Urinary bladder (tissue), 4 donors: ENCODE data around the gene SH3TC1. TPM values are rescaled to one million over a fixed set of nuclear protein-coding genes. Genes with fewer than 3 reads are reported as not detected.

ENCODE experiments used
- DNase-seq: peaks from one replicate; pipeline ENCODE4 v3.0.0-alpha.2; 2015; ENCODE audit errors: extremely low spot score
- H3K27ac ChIP-seq: one replicate; pipeline ENCODE4 v1.5.1; 2013; ENCODE audit warnings: low read depth, mild to moderate bottlenecking, moderate library complexity
- H3K36me3 ChIP-seq: one replicate; pipeline ENCODE4 v1.6.1; 2013; ENCODE audit warnings: mild to moderate bottlenecking, moderate library complexity; ENCODE audit not compliant: insufficient read depth
- H3K4me1 ChIP-seq: one replicate; pipeline ENCODE4 v1.6.1; 2013; ENCODE audit warnings: mild to moderate bottlenecking, moderate library complexity; ENCODE audit not compliant: insufficient read depth
- H3K4me3 ChIP-seq: one replicate; pipeline ENCODE4 v1.5.1; 2013; ENCODE audit warnings: low read depth, low read length
- WGBS: extraction: QIAGEN DNeasy Blood & Tissue Kit; methylation state at CpG from one replicate; pipeline ENCODE4 v1.1.7; 2013; 5-methylcytosine and 5-hydroxymethylcytosine counted together
- polyA plus RNA-seq: library from polyadenylated mRNA; stranded (reverse); fragments of 200-250 nt; gene quantifications from one replicate; pipeline ENCODE4 v1.2.3, GENCODE V29; 2013
- total RNA-seq: library from RNA; depleted of rRNA; stranded (reverse); fragments of >200 nt; gene quantifications from one replicate; pipeline ENCODE4 v1.2.3, GENCODE V29; 2014
- donor health status: healthy with polysubstance abuse.
- donor health status: healthy.

SH3TC1 gene
- total and polyA plus RNA-seq, 2 donors, result 17.2 to 20.5 TPM

DNA sequence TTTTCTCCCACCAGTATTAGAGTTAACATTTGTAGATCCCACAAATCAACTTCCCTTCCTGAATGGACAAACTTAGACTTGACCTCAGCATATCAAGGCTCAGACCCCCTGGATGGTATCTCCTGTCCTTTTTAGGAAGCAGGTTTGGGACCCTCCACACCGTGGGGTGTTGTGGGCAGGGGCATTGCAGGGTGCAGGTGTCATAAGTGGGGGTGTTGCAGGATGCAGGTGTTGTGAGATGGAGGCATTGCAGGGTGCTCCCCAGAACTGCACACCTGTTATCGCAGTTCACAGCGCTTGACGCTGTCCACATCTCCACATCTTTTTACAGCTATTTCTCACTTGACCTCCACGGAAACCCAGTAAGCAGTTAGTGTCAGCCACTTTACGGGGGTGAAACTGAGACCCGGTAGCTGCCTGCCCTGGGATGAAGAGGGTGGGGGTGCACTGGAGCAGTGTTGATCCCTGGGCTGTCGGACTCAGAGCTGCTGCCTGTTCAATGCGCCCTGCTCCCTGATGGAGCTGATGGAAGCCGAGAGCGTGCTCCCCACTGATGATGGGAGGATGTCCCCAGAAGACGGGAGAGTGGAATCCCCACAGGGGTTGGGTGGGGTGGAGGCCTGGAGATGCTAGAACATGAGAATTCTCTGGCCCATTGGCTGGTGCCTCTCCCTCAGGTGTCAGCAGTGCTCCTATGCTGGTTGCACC, 25.3 kb downstream of the SH3TC1 start:
- no peak overlapping the region for H3K27ac ChIP-seq
- H3K4me1 ChIP-seq, result no peaks in the 10 kb centered on the region
- WGBS, result 84% methylated on average over 12 of the region's 12 CpGs
- H3K36me3 ChIP-seq, result peaks cover 3% of the 10 kb centered on the region
- no peak for DNase-seq
- no peak overlapping the region for H3K4me3 ChIP-seq

DNA sequence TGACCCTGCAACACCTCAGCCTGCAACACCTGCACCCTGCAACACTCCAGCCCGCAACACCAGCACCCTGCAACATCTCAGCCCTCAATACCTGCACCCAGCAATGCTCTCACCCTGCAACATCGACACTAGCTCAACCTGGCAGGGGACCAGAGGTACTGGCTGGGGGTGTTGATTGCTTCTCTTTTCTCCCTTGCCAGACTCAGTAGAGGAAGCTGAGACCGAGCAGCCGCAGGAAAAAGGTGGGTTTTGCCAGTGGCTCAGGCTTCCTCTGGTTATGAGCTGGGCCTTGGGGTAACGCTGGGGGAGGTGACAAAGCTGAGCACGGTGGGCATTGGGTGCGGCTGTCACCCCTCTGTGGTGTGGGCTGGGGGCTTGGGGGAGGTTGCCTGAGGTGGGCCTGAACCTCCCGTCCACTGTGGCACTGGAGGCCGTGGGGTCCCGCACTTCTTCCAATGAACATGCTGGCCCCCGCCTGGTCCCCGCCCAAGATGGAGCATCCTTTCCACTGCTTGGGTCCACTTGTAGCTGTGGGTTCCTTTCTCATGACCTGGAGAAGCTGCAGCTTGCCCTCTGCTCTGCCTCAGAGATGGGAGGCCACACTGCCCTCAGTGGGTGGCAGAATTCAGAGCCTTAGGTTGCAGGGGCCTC, 26.0 kb downstream of the SH3TC1 start:
- 75% methylated on average over 12 of the region's 12 CpGs for WGBS
- Histone ChIP-seq H3K4me3 (no peak overlapping the region), H3K27ac (no peak overlapping the region), H3K36me3 (no peaks in the 10 kb centered on the region), H3K4me1 (no peaks in the 10 kb centered on the region)
- no peak for DNase-seq

DNA sequence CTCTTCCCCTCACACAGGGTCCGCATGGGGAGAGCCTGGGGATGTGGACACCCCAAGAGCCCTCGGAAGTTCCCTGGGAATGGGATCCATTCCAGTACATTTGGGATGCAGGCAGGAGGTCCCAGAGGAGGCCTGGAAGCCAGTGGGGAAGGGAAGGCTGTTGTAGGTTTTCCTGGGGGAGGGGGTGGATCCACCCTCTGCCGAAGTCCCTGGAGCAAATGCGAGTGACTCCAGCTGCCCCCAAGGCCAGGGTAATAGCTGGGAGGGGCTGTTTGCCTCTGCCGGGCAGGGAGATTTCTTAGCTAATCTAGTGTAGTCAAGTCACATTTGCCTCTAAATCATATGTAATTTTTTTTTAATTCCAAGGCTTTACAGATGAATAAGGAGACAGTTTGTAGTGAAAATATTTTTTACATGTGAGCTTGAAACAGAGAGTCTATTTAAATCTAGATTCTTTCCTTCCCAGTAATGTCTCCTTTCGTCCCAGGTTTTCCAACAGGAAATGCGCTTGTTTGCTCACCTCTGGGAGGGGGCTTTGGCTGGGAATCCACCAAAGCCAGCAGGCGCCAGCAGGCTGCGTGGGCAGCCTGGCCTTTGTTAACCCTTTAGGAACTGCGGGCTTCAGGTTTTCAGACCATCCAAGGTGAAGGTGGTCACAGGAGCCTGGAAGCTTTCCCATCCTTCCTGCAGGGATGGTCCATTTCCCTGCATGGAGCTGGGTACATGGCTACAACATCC, 26.8 kb downstream of the SH3TC1 start:
- DNase-seq, result no peak
- Histone ChIP-seq H3K4me3 (no peak overlapping the region), H3K27ac (no peak overlapping the region), H3K36me3 (no peaks in the 10 kb centered on the region), H3K4me1 (no peaks in the 10 kb centered on the region)
- 62% methylated on average over 10 of the region's 10 CpGs for WGBS

DNA sequence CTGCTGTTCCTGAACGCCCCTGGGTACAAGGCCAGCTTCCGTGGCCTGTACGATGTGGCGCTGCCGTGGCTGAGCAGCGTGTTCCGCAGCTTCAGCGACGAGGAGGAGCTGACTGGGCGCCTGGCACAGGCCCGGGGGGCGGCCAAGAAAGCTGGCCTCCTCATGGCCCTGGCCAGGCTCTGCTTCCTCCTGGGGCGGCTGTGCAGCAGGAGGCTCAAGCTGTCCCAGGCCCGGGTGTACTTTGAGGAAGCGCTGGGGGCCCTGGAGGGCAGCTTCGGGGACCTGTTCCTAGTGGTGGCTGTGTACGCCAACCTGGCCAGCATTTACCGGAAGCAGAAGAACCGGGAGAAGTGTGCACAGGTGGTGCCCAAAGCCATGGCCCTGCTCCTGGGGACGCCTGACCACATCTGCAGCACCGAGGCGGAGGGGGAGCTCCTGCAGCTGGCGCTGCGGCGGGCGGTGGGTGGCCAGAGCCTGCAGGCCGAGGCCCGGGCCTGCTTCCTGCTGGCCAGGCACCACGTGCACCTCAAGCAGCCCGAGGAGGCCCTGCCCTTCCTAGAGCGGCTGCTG, 28.2 kb downstream of the SH3TC1 start:
- Histone ChIP-seq H3K36me3 (no peaks in the 10 kb centered on the region), H3K4me3 (no peak overlapping the region), H3K27ac (no peak overlapping the region), H3K4me1 (no peaks in the 10 kb centered on the region)
- DNase-seq, result no peak
- 87% methylated on average over 31 of the region's 31 CpGs for WGBS

DNA sequence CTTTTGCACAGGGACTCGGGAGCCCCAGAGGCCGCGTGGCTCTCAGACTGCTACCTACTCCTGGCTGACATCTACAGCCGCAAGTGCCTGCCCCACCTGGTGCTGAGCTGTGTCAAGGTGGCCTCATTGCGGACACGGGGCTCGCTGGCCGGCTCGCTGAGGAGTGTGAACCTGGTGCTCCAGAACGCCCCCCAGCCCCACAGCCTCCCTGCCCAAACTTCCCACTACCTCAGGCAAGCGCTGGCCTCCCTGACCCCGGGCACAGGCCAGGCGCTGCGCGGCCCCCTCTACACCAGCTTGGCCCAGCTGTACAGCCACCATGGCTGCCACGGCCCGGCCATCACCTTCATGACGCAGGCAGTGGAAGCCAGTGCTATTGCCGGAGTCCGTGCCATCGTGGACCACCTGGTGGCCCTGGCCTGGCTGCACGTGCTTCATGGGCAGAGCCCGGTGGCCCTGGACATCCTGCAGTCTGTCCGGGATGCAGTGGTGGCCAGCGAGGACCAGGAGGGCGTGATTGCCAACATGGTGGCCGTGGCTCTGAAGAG, 28.8 kb downstream of the SH3TC1 start:
- 96% methylated on average over 27 of the region's 27 CpGs for WGBS

DNA sequence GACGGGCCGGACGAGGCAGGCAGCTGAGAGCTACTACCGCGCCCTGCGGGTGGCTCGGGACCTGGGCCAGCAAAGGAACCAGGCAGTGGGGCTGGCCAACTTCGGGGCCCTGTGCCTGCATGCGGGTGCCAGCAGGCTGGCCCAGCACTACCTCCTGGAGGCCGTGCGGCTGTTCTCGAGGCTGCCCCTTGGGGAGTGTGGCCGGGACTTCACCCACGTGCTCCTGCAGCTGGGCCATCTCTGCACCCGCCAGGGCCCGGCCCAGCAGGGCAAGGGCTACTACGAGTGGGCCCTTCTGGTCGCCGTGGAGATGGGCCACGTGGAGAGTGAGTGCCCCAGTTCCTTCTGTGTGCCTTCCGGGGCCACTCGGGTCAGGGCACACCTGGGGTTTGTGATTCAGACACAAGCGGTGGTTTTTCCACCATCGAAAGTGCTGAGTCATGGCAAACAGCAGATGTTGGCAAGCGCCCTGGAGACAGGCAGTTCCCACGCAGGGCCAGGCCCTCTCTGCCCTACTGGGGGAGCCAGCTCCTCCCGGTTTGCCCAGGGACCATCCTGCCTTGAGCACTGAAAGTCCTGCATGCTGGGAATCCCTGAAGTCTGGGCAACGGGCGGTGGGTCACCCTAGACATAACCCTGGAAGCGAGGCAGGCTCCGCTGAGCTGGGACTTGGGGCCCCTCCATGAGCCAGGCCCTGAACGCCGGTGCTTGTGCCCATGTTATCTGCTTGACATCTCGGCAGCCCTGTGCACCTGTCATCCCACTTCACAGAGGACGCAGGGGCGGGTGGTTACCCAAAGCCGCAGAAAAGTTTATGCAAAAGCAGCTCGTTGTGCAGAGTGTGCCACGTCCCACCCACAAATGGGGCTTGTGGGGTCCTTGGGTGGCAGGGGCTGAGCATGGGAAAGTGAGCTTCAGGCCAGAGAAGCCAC, 29.5 kb downstream of the SH3TC1 start:
- H3K36me3 ChIP-seq, result no peaks in the 10 kb centered on the region
- no peak for DNase-seq
- H3K27ac ChIP-seq, result no peak overlapping the region
- no peak overlapping the region for H3K4me3 ChIP-seq
- WGBS, result 66% methylated on average over 39 of the region's 39 CpGs
- no peaks in the 10 kb centered on the region for H3K4me1 ChIP-seq

More for the DNA sequence above, 28.8 kb downstream of the SH3TC1 start:
- Histone ChIP-seq H3K4me1 (no peaks in the 10 kb centered on the region), H3K36me3 (no peaks in the 10 kb centered on the region), H3K27ac (no peak overlapping the region), H3K4me3 (no peak overlapping the region)
- DNase-seq, result no peak

DNA sequence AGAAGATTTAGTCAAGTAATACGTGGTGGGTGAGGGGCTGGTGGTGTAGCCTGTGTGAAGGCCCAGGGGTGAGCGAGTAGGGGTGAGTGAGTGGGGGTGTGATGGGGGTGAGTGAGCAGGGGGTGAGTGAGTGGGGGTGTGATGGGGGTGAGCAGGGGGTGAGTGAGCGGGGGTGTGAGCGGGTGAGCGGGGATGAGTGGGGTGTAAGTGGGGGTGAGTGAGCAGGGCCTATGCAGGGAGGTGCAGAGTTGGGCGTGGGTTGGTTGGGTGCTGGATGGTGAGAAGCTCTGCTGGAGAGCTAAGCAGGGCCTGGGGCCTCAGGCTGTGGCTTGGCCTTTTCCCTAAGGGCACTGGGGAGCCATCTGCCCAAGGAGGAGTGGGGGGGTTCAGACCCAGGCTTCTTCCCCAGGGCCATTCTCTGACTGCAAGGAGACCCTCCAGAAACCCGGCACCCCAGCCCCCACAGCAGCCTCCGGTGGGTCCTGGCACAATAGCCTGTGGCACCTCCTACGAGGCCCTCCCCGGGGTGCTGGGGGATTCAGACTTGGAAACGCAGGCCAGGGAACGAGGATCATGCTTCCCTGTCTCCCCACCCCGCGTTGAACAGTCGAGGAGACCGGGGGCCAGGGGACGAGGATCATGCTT, 30.4 kb downstream of the SH3TC1 start:
- Histone ChIP-seq H3K4me3 (no peak overlapping the region), H3K4me1 (no peaks in the 10 kb centered on the region), H3K36me3 (peaks cover 2% of the 10 kb centered on the region), H3K27ac (no peak overlapping the region)
- DNase-seq, result no peak
- 92% methylated on average over 17 of the region's 17 CpGs for WGBS

DNA sequence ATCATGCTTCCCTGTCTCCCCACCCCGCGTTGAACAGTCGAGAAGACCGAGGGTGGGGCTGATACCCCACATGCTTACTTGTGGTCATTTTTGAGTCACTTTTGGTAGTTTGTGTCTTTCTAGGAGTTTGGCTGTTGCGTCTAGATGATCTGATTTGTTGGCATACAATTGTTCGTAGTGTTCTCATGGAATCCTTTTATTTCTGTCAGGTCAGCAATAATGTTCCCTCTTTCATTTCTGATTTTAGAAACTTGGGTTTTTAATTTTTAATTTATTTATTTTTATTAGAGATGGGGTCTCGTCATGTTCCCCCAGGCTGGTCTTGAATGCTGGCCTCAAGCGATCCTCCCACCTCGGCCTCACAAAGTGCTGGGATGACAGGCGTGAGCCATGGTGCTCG, 30.9 kb downstream of the SH3TC1 start:
- Histone ChIP-seq H3K4me1 (no peaks in the 10 kb centered on the region), H3K27ac (no peak overlapping the region), H3K36me3 (peaks cover 2% of the 10 kb centered on the region), H3K4me3 (no peak overlapping the region)
- 96% methylated on average over 11 of the region's 11 CpGs for WGBS
- no peak for DNase-seq

DNA sequence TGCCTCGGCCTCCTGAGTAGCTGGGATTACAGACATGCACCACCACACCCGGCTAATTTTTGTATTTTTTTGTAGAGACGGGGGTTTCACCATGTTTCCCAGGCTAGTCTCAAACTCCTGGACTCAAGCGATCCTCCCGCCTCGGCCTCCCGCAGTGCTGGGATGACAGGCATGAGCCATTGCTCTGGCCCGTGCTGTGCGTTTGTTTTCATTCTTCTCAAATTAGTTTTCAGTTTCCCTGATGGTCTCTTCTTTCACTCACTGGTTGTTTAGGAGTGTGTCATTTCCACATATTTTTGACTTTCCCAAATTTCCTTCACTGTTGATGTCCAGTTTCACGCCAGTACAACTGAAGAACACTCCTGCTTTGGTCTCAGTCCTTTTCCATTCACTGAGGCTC, 31.8 kb downstream of the SH3TC1 start:
- Histone ChIP-seq H3K4me3 (no peak overlapping the region), H3K36me3 (peaks cover 2% of the 10 kb centered on the region), H3K4me1 (no peaks in the 10 kb centered on the region), H3K27ac (no peak overlapping the region)
- 97% methylated on average over 10 of the region's 10 CpGs for WGBS
- DNase-seq, result no peak

DNA sequence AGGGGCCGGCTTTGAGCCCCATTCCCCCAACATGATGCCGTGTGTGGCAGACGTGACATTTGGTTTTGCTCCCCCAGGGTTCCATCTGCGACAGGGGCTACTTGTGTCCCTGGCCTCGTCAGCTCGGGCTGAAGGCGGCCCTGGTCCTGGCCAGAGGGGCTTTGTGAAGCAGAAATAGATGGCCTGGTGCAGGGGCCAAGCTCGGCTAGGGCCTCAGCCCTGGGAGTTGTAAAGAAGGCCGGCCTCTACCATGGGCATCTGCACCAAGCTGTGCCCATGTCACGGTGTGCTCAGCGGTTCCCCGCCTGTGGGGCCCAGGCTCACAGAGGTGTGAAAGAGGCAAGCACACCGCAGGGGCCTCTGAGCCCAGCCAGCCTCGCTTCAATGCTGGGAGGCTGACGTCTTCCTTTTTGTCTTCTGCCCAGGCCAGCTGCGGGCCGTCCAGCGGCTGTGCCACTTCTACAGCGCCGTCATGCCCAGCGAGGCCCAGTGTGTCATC, 32.5 kb downstream of the SH3TC1 start:
- H3K4me1 ChIP-seq, result no peaks in the 10 kb centered on the region

DNA sequence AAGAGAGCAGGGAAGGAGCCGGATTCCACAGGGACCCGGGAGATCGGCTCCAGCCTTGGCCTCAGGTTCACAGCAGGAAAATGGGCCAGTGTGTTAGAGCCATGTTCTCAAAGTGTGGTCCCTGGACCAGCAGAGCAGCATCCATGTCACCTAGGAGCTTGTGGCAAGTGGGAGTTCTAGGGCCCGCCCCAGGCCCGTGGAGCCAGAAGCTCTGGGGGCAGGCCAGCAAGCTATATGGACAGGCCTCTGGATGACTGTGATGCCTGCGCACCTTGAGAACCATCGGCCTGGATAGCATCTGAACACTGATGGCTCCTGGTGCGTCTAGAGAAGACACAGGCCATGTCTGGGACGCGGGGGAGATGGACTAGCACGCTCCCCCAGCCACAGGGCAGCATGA, 33.7 kb downstream of the SH3TC1 start:
- Histone ChIP-seq H3K36me3 (peaks cover 2% of the 10 kb centered on the region), H3K4me1 (no peaks in the 10 kb centered on the region), H3K27ac (no peak overlapping the region), H3K4me3 (no peak overlapping the region)
- WGBS, result 97% methylated on average over 11 of the region's 11 CpGs
- DNase-seq, result no peak

More for the DNA sequence above, 32.5 kb downstream of the SH3TC1 start:
- no peak for DNase-seq
- 92% methylated on average over 21 of the region's 21 CpGs for WGBS
- Histone ChIP-seq H3K36me3 (peaks cover 2% of the 10 kb centered on the region), H3K4me3 (no peak overlapping the region), H3K27ac (no peak overlapping the region)
